GM10248 (cell line): Measurements from ENCODE around the gene DHRS12.

Source experiments
- CTCF ChIA-PET: fragments of 300-600 bp; sonication (Branson Sonifier 250); formaldehyde crosslinking; extraction: SDS; loops from one replicate; lab custom pipeline; 2021; ENCODE audit warnings: antibody characterized with exemption; lab: Yijun Ruan, JAX
- POLR2A ChIA-PET: fragments of 350-650 bp; sonication (Branson Sonifier 250); formaldehyde crosslinking; extraction: SDS; loops from one replicate; lab custom pipeline; 2020; ENCODE audit warnings: antibody characterized with exemption; lab: Yijun Ruan, JAX
- DNase-seq: peaks from one replicate; pipeline ENCODE4 v3.0.0; 2012; ENCODE audit errors: extremely low spot score
- TF ChIP-seq, protein P1 (sequence below): IDR thresholded peaks from 2 replicates; pipeline ENCODE4 v1.5.1; 2012; ENCODE audit warnings: mild to moderate bottlenecking, low read depth; ENCODE audit errors: extremely low read depth, missing control alignments, control extremely low read depth

The DHRS12 gene

DNA sequence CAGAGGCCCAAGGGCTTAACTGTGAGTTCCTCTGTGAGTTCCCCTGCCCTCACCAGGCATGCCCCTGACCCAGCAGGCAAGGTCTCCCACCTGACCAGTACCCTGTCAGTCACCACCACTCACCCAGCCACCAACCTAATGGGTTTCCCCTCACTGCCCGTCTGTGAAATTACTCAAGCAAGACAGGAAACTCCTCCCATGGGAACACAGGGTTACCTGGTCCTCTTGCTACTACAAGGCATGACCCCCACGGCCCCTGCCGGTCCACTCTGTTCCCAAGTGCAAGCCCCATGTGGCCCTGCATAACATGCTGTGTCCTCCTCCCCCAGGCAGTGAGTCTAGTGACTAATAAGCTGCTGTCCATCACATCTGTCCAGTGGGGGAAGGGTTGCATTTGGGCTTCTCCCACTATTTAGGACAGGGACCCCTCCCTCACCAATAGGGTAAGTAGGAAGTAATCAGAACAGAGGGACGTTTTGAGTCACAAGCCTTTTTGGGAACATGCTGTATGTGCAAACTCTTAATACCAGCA, 8.0 kb upstream of the DHRS12 start:
- TF ChIP-seq, protein P1, sequence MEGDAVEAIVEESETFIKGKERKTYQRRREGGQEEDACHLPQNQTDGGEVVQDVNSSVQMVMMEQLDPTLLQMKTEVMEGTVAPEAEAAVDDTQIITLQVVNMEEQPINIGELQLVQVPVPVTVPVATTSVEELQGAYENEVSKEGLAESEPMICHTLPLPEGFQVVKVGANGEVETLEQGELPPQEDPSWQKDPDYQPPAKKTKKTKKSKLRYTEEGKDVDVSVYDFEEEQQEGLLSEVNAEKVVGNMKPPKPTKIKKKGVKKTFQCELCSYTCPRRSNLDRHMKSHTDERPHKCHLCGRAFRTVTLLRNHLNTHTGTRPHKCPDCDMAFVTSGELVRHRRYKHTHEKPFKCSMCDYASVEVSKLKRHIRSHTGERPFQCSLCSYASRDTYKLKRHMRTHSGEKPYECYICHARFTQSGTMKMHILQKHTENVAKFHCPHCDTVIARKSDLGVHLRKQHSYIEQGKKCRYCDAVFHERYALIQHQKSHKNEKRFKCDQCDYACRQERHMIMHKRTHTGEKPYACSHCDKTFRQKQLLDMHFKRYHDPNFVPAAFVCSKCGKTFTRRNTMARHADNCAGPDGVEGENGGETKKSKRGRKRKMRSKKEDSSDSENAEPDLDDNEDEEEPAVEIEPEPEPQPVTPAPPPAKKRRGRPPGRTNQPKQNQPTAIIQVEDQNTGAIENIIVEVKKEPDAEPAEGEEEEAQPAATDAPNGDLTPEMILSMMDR, result no peak
- ChIA-PET POLR2A (interaction anchor here (1.2 kb wide), 1 partner anchor 359 kb away, joined by 3 read pairs; the partner anchor contains the start of gene INTS6), CTCF (interaction anchor here (1.7 to 4.3 kb wide), 4 partner anchors 14 to 687 kb away, joined by 4 to 48 read pairs (median 13); no protein-coding TSS in a partner anchor)
- DNase-seq, result no peak

DNA sequence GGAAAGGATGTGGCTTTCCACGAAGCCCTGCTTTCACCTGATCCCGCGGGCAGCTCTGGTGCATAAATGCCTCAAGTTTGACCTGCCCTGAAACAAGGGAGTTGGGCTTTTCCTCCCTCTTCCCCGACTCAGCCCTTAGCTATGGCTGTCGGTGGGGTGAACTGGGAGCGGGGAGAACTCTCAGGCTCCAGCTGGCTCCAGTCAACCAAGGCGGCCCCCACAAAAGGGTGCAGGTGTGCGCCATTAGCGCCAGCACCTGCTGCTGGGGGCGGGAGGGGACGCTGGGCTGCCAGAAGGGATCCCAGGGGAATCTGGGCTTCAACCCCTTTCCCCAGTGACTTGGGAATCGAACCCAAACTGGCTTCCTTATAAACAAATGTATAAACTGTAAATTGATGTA, 7.1 kb upstream of the DHRS12 start:
- DNase-seq, result no peak
- TF ChIP-seq, protein P1, result no peak
- ChIA-PET POLR2A (interaction anchor here (0.6 kb wide), 1 partner anchor 15 kb away, joined by 5 read pairs; no protein-coding TSS in a partner anchor), CTCF (interaction anchor here (1.2 to 2.5 kb wide), 4 partner anchors 10 to 525 kb away, joined by 3 to 10 read pairs (median 4); no protein-coding TSS in a partner anchor)

DNA sequence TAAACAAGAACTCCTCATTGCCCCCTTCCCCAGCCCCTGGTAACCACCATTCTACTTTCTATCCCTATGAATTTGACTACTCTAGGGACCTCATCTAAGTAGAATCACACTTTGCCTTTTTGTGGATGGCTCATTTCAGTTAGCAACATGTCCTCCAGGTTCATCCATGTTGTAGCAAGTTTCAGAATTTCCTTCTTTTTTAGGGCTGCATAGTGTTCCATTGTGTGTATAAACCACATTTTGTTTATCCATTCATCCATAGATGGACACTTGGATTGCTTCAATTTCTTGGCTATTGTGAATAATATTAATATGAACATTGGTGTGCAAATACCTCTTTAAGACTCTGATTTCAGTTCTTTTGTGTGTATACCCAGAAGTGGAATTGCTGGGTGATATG, 4.8 kb upstream of the DHRS12 start:
- TF ChIP-seq, protein P1, result no peak
- no peak for DNase-seq
- ChIA-PET POLR2A (no interaction called here), CTCF (interaction anchor here (1.0 to 2.5 kb wide), 2 partner anchors 11 to 20 kb away, joined by 3 to 10 read pairs; no protein-coding TSS in a partner anchor)

DNA sequence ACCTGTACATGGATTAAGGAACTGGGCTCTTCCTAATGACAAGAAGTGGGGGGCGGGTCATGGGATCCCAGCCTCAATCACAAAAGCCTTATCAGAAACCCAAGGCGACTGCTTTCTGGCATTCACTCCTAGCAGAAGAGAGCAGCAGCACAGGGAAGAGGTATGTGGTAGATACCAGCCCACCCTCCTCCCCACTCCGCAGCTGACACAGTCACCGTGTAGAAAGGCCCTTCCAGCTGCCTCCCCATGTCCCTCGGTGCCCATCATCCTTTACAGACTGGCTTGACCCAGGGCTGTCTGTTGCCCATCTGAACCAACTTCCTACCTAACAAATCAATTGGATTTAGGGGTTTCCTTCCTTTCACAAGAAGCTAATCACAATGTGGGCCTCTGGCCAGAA, 3.1 kb upstream of the DHRS12 start:
- POLR2A ChIA-PET, result no interaction called here
- TF ChIP-seq, protein P1, result no peak
- no peak for DNase-seq
- CTCF ChIA-PET, result interaction anchor here (0.7 to 2.2 kb wide), 3 partner anchors 8 to 321 kb away, joined by 3 to 10 read pairs (median 4); no protein-coding TSS in a partner anchor

DNA sequence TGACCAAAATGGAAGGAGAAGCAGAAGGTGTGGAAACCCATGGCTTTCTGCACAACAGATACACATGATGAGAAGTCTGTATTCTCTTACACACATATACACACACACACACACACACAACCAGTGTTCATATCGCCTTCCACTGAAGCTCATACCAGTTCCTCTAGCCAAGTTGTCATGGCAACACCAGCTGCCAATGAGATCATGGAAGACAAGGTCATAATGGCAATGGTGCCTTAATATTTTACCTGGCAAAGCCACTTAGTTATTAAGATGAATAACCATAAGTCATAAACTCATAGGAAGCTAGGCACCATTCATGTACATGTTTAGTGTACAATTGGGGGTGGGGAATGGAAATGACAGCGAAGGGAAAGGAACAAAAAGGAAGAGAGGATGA, 2.6 kb upstream of the DHRS12 start:
- ChIA-PET POLR2A (no interaction called here), CTCF (interaction anchor here (0.7 to 2.2 kb wide), 5 partner anchors 9 to 681 kb away, joined by 3 to 10 read pairs (median 4); no protein-coding TSS in a partner anchor)
- no peak for DNase-seq

DNA sequence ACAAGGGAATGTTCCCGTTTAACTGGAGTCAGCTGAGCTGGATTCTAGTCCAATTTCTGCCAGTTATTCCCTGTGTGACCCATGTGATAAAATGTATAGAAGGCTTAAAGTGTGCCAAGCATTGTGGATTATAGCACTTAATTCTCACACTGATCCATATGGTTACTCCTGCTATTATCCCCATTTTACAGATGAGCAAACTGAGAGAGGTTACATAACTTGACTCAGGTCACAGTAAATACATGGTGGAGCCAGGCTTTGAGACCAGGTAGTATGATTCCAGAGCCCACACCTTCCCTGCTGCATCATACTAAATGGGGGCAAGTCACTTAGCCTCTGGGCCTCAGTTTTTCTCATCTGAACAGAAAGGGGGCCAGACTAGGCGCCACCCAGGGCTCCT, 2.0 kb upstream of the DHRS12 start:
- CTCF ChIA-PET, result interaction anchor here (0.9 to 1.9 kb wide), 4 partner anchors 9 to 681 kb away, joined by 3 to 19 read pairs (median 4); no protein-coding TSS in a partner anchor
- POLR2A ChIA-PET, result no interaction called here
- TF ChIP-seq, protein P1, result no peak
- no peak for DNase-seq

More for the DNA sequence above, 2.6 kb upstream of the DHRS12 start:
- TF ChIP-seq, protein P1, result no peak
